Measurements from ENCODE around the gene AOX1.
"Not testable (repeated sequence)": the region's sequence is repeated elsewhere in the genome, so short reads cannot be mapped to it uniquely, and the experiment has no call there.

The AOX1 gene

DNA sequence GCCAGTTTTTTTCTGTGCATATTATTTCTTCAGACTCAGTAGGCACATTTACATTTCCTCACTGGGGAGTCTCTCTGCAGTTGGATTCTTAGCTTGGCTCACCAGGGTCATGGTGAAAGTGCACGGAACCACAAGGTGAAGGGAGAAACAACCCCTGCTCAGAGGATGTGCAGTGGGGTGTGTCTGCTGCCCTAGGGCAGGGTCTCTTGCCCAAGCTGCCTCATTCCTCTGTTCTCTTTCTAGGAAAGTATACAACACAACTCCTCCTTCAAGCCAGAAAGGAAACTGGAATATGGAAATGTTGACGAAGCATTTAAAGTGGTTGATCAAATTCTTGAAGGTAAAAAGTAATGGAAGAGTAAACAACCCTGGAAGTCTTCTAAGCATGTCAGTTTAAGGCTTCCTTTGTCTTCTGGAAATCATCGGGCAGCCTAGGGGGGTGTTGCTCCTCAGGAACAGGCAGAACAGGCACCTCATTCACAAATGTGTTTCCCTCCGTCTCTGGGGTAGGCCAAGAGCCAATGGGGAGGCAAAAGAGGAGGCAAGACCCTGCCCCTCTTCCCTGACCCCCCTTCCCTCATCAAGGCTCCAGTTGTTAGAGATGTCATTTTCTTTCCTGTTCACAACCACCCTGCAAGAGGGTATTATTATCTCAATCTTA, 41.4 kb downstream of the AOX1 start:
- Histone ChIP-seq H3K9me3 (no peaks in the 10 kb centered on the region), H3K27ac (no peak overlapping the region), H3K36me3 (no peaks in the 10 kb centered on the region), H3K4me3 (ENCODE audit: low read depth in 1 of 2, low read length in 1 of 2) (no peak overlapping the region), H3K4me1 (ENCODE audit: control insufficient read depth in 1 of 2, insufficient read depth in 1 of 2, low read depth in 1 of 2, low read length in 1 of 2) (no peaks in the 10 kb centered on the region), H3K27me3 (no peaks in the 10 kb centered on the region)
- TF ChIP-seq, protein P1, sequence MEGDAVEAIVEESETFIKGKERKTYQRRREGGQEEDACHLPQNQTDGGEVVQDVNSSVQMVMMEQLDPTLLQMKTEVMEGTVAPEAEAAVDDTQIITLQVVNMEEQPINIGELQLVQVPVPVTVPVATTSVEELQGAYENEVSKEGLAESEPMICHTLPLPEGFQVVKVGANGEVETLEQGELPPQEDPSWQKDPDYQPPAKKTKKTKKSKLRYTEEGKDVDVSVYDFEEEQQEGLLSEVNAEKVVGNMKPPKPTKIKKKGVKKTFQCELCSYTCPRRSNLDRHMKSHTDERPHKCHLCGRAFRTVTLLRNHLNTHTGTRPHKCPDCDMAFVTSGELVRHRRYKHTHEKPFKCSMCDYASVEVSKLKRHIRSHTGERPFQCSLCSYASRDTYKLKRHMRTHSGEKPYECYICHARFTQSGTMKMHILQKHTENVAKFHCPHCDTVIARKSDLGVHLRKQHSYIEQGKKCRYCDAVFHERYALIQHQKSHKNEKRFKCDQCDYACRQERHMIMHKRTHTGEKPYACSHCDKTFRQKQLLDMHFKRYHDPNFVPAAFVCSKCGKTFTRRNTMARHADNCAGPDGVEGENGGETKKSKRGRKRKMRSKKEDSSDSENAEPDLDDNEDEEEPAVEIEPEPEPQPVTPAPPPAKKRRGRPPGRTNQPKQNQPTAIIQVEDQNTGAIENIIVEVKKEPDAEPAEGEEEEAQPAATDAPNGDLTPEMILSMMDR (IDR thresholded peaks at IDR 0.05), result no peak

GRCh38 chr2:200628461-200628860, 42.6 kb downstream of the AOX1 start:
- not testable (repeated sequence) for H3K4me3 ChIP-seq (ENCODE audit: low read depth in 1 of 2, low read length in 1 of 2); H3K9me3 ChIP-seq

DNA sequence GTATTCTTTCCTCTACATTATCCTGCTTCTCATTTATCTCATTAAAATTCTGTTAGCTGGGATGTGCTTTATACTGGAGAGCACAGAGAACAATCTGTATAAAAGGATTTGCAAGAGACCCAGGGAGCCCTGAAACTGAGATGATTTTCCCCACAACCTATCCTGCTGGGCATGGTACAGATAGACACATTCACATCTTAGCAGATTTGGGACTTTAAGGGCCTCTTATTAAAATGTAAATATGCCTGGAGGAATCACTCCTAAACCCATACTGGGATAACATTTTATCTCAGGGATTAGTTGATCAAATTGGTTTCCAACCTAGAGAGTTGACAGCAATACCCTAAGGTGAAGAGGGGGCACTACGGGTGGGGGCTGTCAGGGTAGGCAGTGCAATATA, 45.5 kb downstream of the AOX1 start:
- TF ChIP-seq, protein P1 (IDR thresholded peaks at IDR 0.05), result no peak
- H3K9me3 ChIP-seq, result no peaks in the 10 kb centered on the region

More at GRCh38 chr2:200628461-200628860, 42.6 kb downstream of the AOX1 start:
- H3K36me3 ChIP-seq; H3K4me1 ChIP-seq (ENCODE audit: control insufficient read depth in 1 of 2, insufficient read depth in 1 of 2, low read depth in 1 of 2, low read length in 1 of 2); H3K27ac ChIP-seq; H3K27me3 ChIP-seq: not testable (repeated sequence)

GRCh38 chr2:200634231-200634964, 48.6 kb downstream of the AOX1 start:
- Histone ChIP-seq H3K4me3 (ENCODE audit: low read depth in 1 of 2, low read length in 1 of 2) (no peak overlapping the region), H3K4me1 (ENCODE audit: control insufficient read depth in 1 of 2, insufficient read depth in 1 of 2, low read depth in 1 of 2, low read length in 1 of 2) (peaks cover 7 to 17% of the 10 kb centered on the region in 2 experiments), H3K27me3 (no peaks in the 10 kb centered on the region), H3K27ac (no peak overlapping the region), H3K9me3 (no peaks in the 10 kb centered on the region), H3K36me3 (no peaks in the 10 kb centered on the region)
- TF ChIP-seq, protein P1 (IDR thresholded peaks at IDR 0.05), result no peak

More for the DNA sequence above, 45.5 kb downstream of the AOX1 start:
- Histone ChIP-seq H3K4me1 (ENCODE audit: control insufficient read depth in 1 of 2, insufficient read depth in 1 of 2, low read depth in 1 of 2, low read length in 1 of 2) (peaks cover 7 to 15% of the 10 kb centered on the region in 2 experiments), H3K27ac (no peak overlapping the region), H3K36me3 (no peaks in the 10 kb centered on the region), H3K27me3 (no peaks in the 10 kb centered on the region), H3K4me3 (ENCODE audit: low read depth in 1 of 2, low read length in 1 of 2) (no peak overlapping the region)

DNA sequence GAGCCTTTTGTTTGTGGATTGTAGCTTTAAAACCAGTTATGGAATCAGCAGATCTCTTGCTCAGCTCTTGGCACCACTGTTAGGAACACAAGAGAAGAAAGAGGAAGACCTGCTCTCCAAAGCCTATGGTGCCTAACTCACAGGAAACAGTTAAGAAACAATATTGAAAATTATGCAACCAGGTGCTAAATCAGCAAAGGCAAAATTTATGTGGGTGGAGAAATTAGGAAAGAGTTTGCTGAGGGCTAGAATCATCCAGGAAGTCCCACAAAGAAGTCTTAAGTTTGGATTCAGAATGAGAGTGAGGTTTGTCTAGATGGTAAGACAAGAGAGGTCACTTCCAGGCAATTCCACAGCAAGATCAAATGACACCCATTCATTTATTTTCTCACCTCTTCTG, 49.4 kb downstream of the AOX1 start:
- H3K9me3 ChIP-seq, result no peaks in the 10 kb centered on the region
- no peaks in the 10 kb centered on the region for H3K36me3 ChIP-seq
- H3K27ac ChIP-seq, result peak overlapping the region; percentile 54
- no peaks in the 10 kb centered on the region for H3K27me3 ChIP-seq
- peaks cover 7 to 17% of the 10 kb centered on the region in 2 experiments for H3K4me1 ChIP-seq (ENCODE audit: control insufficient read depth in 1 of 2, insufficient read depth in 1 of 2, low read depth in 1 of 2, low read length in 1 of 2)
- TF ChIP-seq, protein P1 (IDR thresholded peaks at IDR 0.05), result no peak
- no peak overlapping the region for H3K4me3 ChIP-seq (ENCODE audit: low read depth in 1 of 2, low read length in 1 of 2)

DNA sequence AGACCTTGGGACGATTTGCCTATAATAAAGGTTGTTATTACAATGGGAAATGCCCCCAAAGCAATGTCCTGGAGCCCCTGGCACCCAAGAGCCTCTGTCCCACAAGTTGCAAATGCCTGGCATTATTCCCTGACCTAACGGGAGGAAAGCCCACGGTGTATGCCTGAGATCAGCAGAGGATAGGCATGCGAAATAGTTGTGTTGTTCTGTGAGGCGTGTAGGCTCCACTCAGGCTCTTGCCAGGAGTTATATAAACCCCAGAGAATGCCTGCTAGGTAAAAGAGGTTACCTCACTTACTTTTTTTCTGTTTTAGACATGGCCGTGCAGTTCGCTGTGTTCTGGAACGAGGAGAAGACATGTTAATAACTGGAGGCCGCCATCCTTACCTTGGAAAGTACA, 52.1 kb downstream of the AOX1 start:
- H3K36me3 ChIP-seq, result no peaks in the 10 kb centered on the region
- TF ChIP-seq, protein P1 (IDR thresholded peaks at IDR 0.05), result no peak
- no peak overlapping the region for H3K27ac ChIP-seq
- peaks cover 7 to 17% of the 10 kb centered on the region in 2 experiments for H3K4me1 ChIP-seq (ENCODE audit: control insufficient read depth in 1 of 2, insufficient read depth in 1 of 2, low read depth in 1 of 2, low read length in 1 of 2)
- H3K9me3 ChIP-seq, result no peaks in the 10 kb centered on the region
- H3K4me3 ChIP-seq (ENCODE audit: low read depth in 1 of 2, low read length in 1 of 2), result no peak overlapping the region
- H3K27me3 ChIP-seq, result no peaks in the 10 kb centered on the region
